ENCODE data around the gene LRRC42. TPM values are rescaled to one million over a fixed set of nuclear protein-coding genes. Genes with fewer than 3 reads are reported as not detected.

LRRC42 gene
- total and polyA plus RNA-seq, 4 donors, result 7.7 to 17.8 (median 17.0) TPM

GRCh38 chr1:53998223-53998622, 52.1 kb downstream of the LRRC42 start:
- H3K4me3 ChIP-seq, result no peak overlapping the region
- no peak for ATAC-seq (ENCODE audit: insufficient read depth, low FRiP score)
- no peaks in the 10 kb centered on the region for H3K27me3 ChIP-seq (ENCODE audit: control insufficient read depth in 3 of 3, insufficient read depth in 3 of 3, low read length in 2 of 3)
- no peaks in the 10 kb centered on the region for H3K36me3 ChIP-seq (ENCODE audit: control insufficient read depth in 4 of 4, insufficient read depth in 4 of 4, low read length in 4 of 4)
- H3K4me1 ChIP-seq (ENCODE audit: control insufficient read depth in 5 of 5, insufficient read depth in 5 of 5, low read length in 5 of 5), result peaks cover 0 to 14% (median 0%) of the 10 kb centered on the region in 5 donors
- no peak for DNase-seq
- H3K9me3 ChIP-seq (ENCODE audit: control insufficient read depth in 4 of 4, insufficient read depth in 3 of 4, low read length in 3 of 4), result no peaks in the 10 kb centered on the region
- H3K27ac ChIP-seq (ENCODE audit: low read depth in 1 of 2, low read length in 1 of 2), result no peak overlapping the region
- H3K9ac ChIP-seq (ENCODE audit: insufficient read depth in 1 of 2, low read length in 2 of 2), result no peak overlapping the region
- TF ChIP-seq CTCF (IDR thresholded peaks at IDR 0.05; ENCODE audit: control extremely low read depth, extremely low read depth), result no peak
- WGBS, 2 donors, result 91 to 98% methylated on average over 1 of the region's 1 CpG

- Histone ChIP-seq H3K9ac (ENCODE audit: insufficient read depth in 1 of 2, low read length in 2 of 2) (no peak overlapping the region), H3K4me3 (no peak overlapping the region), H3K9me3 (ENCODE audit: control insufficient read depth in 4 of 4, insufficient read depth in 3 of 4, low read length in 3 of 4) (no peaks in the 10 kb centered on the region), H3K27me3 (ENCODE audit: control insufficient read depth in 3 of 3, insufficient read depth in 3 of 3, low read length in 2 of 3) (no peaks in the 10 kb centered on the region), H3K36me3 (ENCODE audit: control insufficient read depth in 4 of 4, insufficient read depth in 4 of 4, low read length in 4 of 4) (no peaks in the 10 kb centered on the region), H3K27ac (ENCODE audit: low read depth in 1 of 2, low read length in 1 of 2) (no peak overlapping the region), H3K4me1 (ENCODE audit: control insufficient read depth in 5 of 5, insufficient read depth in 5 of 5, low read length in 5 of 5) (peaks cover 0 to 14% (median 0%) of the 10 kb centered on the region in 5 donors)
- no peak for TF ChIP-seq CTCF (IDR thresholded peaks at IDR 0.05; ENCODE audit: control extremely low read depth, extremely low read depth)
- DNase-seq, result no peak
- ATAC-seq (ENCODE audit: insufficient read depth, low FRiP score), result no peak
These were observed 53.8 kb downstream of the LRRC42 start for GRCh38 chr1:53999920-54000319.

GRCh38 chr1:54001591-54001990, 55.4 kb downstream of the LRRC42 start:
- no peak overlapping the region for H3K9ac ChIP-seq (ENCODE audit: insufficient read depth in 1 of 2, low read length in 2 of 2)
- WGBS, 2 donors, result 58 to 66% methylated on average over 3 of the region's 3 CpGs
- no peak for TF ChIP-seq CTCF (IDR thresholded peaks at IDR 0.05; ENCODE audit: control extremely low read depth, extremely low read depth)
- no peaks in the 10 kb centered on the region for H3K36me3 ChIP-seq (ENCODE audit: control insufficient read depth in 4 of 4, insufficient read depth in 4 of 4, low read length in 4 of 4)
- H3K4me3 ChIP-seq, result no peak overlapping the region
- DNase-seq (peak in 2 of 3 donors; percentile 16 to 40), ATAC-seq (ENCODE audit: insufficient read depth, low FRiP score) (no peak)
- no peaks in the 10 kb centered on the region for H3K9me3 ChIP-seq (ENCODE audit: control insufficient read depth in 4 of 4, insufficient read depth in 3 of 4, low read length in 3 of 4)
- no peak overlapping the region for H3K27ac ChIP-seq (ENCODE audit: low read depth in 1 of 2, low read length in 1 of 2)
- no peaks in the 10 kb centered on the region for H3K27me3 ChIP-seq (ENCODE audit: control insufficient read depth in 3 of 3, insufficient read depth in 3 of 3, low read length in 2 of 3)
- peaks cover 0 to 14% (median 0%) of the 10 kb centered on the region in 5 donors for H3K4me1 ChIP-seq (ENCODE audit: control insufficient read depth in 5 of 5, insufficient read depth in 5 of 5, low read length in 5 of 5)

GRCh38 chr1:54002544-54003248, 56.5 kb downstream of the LRRC42 start:
- 65 to 73% methylated on average over 9 of the region's 9 CpGs for WGBS, 2 donors
- H3K36me3 ChIP-seq (ENCODE audit: control insufficient read depth in 4 of 4, insufficient read depth in 4 of 4, low read length in 4 of 4), result no peaks in the 10 kb centered on the region
- H3K27ac ChIP-seq (ENCODE audit: low read depth in 1 of 2, low read length in 1 of 2), result no peak overlapping the region
- H3K9ac ChIP-seq (ENCODE audit: insufficient read depth in 1 of 2, low read length in 2 of 2), result no peak overlapping the region
- no peaks in the 10 kb centered on the region for H3K27me3 ChIP-seq (ENCODE audit: control insufficient read depth in 3 of 3, insufficient read depth in 3 of 3, low read length in 2 of 3)
- DNase-seq (no peak), ATAC-seq (ENCODE audit: insufficient read depth, low FRiP score) (no peak)
- no peak for TF ChIP-seq CTCF (IDR thresholded peaks at IDR 0.05; ENCODE audit: control extremely low read depth, extremely low read depth)
- peaks cover 0 to 14% (median 0%) of the 10 kb centered on the region in 5 donors for H3K4me1 ChIP-seq (ENCODE audit: control insufficient read depth in 5 of 5, insufficient read depth in 5 of 5, low read length in 5 of 5)
- H3K9me3 ChIP-seq (ENCODE audit: control insufficient read depth in 4 of 4, insufficient read depth in 3 of 4, low read length in 3 of 4), result no peaks in the 10 kb centered on the region
- no peak overlapping the region for H3K4me3 ChIP-seq
